Measurements from ENCODE around the gene LOXL1. TPM values are rescaled to one million over a fixed set of nuclear protein-coding genes. Genes with fewer than 3 reads are reported as not detected.

Gene LOXL1
- total and polyA plus RNA-seq, 9 of the 15 experiments (the other 6 are each of a cell fraction or from before 2014, with no cell fraction given), result 0.14 TPM; not detected in 8

- TF ChIP-seq PML (IDR thresholded peaks at IDR 0.05; ENCODE audit: low read length) (no peak), NEUROD1 (IDR thresholded peaks at IDR 0.05; ENCODE audit: borderline replicate concordance, low read depth, low read length, partially characterized antibody) (no peak), TEAD1 (CRISPR knock-in tag; IDR thresholded peaks at IDR 0.05) (no peak), ZNF444 (CRISPR knock-in tag; IDR thresholded peaks at IDR 0.05) (no peak)
Observed at GRCh38 chr15:73889762-73890124, 36.5 kb upstream of the LOXL1 start (continued).

DNA sequence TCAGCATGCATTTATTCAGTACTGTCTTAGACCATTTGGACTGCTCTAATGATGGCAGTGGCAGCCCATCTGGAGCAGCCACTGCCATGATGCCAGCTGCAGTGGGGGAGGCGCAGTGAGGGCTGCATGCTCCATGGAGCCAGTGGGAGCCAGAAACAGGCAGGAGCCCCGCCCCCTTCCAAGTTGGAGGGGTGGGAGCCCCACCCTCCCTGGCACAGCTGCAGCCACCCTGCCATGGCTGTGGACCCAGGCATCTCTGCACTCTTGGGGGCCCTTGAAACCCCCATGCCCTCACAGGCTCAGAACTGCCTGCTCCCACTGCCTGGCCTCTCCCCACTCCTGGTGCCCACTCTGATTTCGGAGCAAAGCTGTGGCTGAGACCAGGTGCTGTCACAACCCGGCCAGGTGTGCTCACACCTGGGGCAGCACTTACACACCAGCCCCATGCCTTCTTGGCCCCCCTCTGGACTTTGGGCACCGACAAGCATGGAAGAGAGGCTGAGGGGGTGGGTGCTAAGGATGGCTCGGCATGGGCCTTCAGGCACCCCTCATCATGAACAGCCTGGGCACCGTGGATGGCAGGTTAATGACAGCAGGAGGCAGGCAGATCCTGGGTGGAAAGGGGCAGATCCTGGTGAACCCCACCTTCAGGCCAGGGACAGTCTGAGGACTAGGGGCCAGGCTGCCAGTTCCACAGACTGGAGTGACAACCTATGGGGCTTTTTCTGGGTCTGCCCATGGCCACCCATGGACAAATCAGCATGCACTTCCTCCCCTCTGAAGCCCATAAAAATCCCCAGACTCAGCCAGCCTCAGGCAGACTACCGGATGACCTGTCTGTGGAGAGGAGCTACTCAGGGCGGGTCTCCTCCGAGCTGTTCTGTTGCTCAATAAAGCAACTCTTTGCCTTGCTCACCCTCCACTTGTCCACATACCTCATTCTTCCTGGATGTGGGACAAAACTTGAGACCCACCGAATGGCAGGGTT lies 34.6 kb upstream of the LOXL1 start:
- Histone ChIP-seq H3K27me3 (ENCODE audit: control insufficient read depth in 2 of 2, insufficient read depth in 2 of 2, low read length in 2 of 2) (peaks cover 0 to 21% of the 10 kb centered on the region in 2 experiments; a peak in 3 of 5 replicates), H2AFZ (ENCODE audit: low read depth, low read length) (no peak overlapping the region), H3K4me2 (ENCODE audit: insufficient read depth, low read length) (no peak overlapping the region), H3K27ac (ENCODE audit: extremely low read depth, low read depth, low read length) (no peak overlapping the region), H3K36me3 (ENCODE audit: control insufficient read depth, insufficient read depth, low read length) (no peaks in the 10 kb centered on the region), H4K20me1 (replicated peaks; ENCODE audit: control insufficient read depth, insufficient read depth, low read length) (no peaks in the 10 kb centered on the region), H3K9me3 (replicated peaks; ENCODE audit: control insufficient read depth, insufficient read depth, low read depth, low read length) (no peaks in the 10 kb centered on the region), H3K4me3 (no peak overlapping the region), H3K79me2 (ENCODE audit: control insufficient read depth, insufficient read depth, low read length) (no peaks in the 10 kb centered on the region), H3K9me1 (ENCODE audit: control insufficient read depth, insufficient read depth, low read length) (no peaks in the 10 kb centered on the region), H3K4me1 (replicated peaks in 1 of 2; ENCODE audit: control insufficient read depth in 2 of 2, insufficient read depth in 2 of 2, low read length in 2 of 2) (no peaks in the 10 kb centered on the region), H3K9ac (ENCODE audit: insufficient read depth in 1 of 2, low read depth in 2 of 2, low read length in 2 of 2) (no peak overlapping the region; a peak in 1 of 4 replicates)
- intact Hi-C loops (cut with micrococcal nuclease) (no loop called here), in situ Hi-C loops (cut with MboI) (no loop called here)
- TF ChIP-seq ZNF644 (tag; IDR thresholded peaks at IDR 0.05; ENCODE audit: low read depth), result no peak
- no peak for TF ChIP-seq ZC3H4 (CRISPR knock-in tag; IDR thresholded peaks at IDR 0.05; ENCODE audit: borderline replicate concordance)
- TF ChIP-seq, protein P1, sequence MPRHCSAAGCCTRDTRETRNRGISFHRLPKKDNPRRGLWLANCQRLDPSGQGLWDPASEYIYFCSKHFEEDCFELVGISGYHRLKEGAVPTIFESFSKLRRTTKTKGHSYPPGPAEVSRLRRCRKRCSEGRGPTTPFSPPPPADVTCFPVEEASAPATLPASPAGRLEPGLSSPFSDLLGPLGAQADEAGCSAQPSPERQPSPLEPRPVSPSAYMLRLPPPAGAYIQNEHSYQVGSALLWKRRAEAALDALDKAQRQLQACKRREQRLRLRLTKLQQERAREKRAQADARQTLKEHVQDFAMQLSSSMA (CRISPR knock-in tag; IDR thresholded peaks at IDR 0.05), result no peak
- no peak for TF ChIP-seq ZBTB2 (IDR thresholded peaks at IDR 0.05)
- no peak for TF ChIP-seq RFX1 (IDR thresholded peaks at IDR 0.05)
- no peak for TF ChIP-seq MEF2D (tag; conservative IDR thresholded peaks at IDR 0.05; ENCODE audit: low read depth)
- TF ChIP-seq ZNF143 (CRISPR knock-in tag; IDR thresholded peaks at IDR 0.05), result no peak
- TF ChIP-seq ZNF589 (CRISPR knock-in tag; IDR thresholded peaks at IDR 0.05; ENCODE audit: low read depth), result no peak
- ChIA-PET POLR2A (interaction anchor here (0.6 to 1.6 kb wide), 2 partner anchors 9 to 103 kb away, joined by 3 to 4 read pairs; partner anchors contain the start of gene PML), CTCF (ENCODE audit: low intra/inter-chr PET ratio) (no interaction called here)
- DNase-seq (ENCODE audit: extremely low read depth in 1 of 4, low spot score in 3 of 4) (no peak), ATAC-seq (no peak), FAIRE-seq (no peak)
- WGBS (ENCODE audit: insufficient coverage, low coverage, missing lambda C conversion rate), result under 1% methylated on average over 10 of the region's 11 CpGs
- BruUV-seq (replicated peaks), result no TSS peak

All from K562 (cell line).